Measurements from ENCODE around the gene GALNT12. TPM values are rescaled to one million over a fixed set of nuclear protein-coding genes. Genes with fewer than 3 reads are reported as not detected.

The GALNT12 gene
- total RNA-seq, 1 donor from 2014 or later, result 11.1 TPM

- DNase-seq (ENCODE audit: low spot score), result no peak
These were observed 24.2 kb downstream of the GALNT12 start for GRCh38 chr9:98831696-98832095.

- no peak for DNase-seq (ENCODE audit: low spot score)
These were observed 25.3 kb downstream of the GALNT12 start for GRCh38 chr9:98832768-98833089.

- DNase-seq (ENCODE audit: low spot score), result no peak
These were observed 25.9 kb downstream of the GALNT12 start for GRCh38 chr9:98833090-98833956.

- no peak for DNase-seq (ENCODE audit: low spot score)
These were observed 26.9 kb downstream of the GALNT12 start for GRCh38 chr9:98834386-98834785.

GRCh38 chr9:98836206-98836605 lies 28.7 kb downstream of the GALNT12 start:
- no peak for DNase-seq (ENCODE audit: low spot score)

GRCh38 chr9:98837516-98837915 lies 30.0 kb downstream of the GALNT12 start:
- DNase-seq (ENCODE audit: low spot score), result no peak

- no peak for DNase-seq (ENCODE audit: low spot score)
These were observed 30.8 kb downstream of the GALNT12 start for GRCh38 chr9:98838155-98838867.

- DNase-seq (ENCODE audit: low spot score), result no peak
These were observed 31.5 kb downstream of the GALNT12 start for GRCh38 chr9:98838868-98839565.

- no peak for DNase-seq (ENCODE audit: low spot score)
These were observed 32.3 kb downstream of the GALNT12 start for GRCh38 chr9:98839724-98840123.

GRCh38 chr9:98842510-98842909 lies 35.0 kb downstream of the GALNT12 start:
- no peak for DNase-seq (ENCODE audit: low spot score)

GRCh38 chr9:98846081-98846480 lies 38.6 kb downstream of the GALNT12 start:
- DNase-seq (ENCODE audit: low spot score), result no peak

- DNase-seq (ENCODE audit: low spot score), result no peak
These were observed 39.4 kb downstream of the GALNT12 start for GRCh38 chr9:98846879-98847278.

GRCh38 chr9:98848450-98849149 lies 41.1 kb downstream of the GALNT12 start:
- DNase-seq (ENCODE audit: low spot score), result peak; percentile 92

GRCh38 chr9:98849563-98849962 lies 42.1 kb downstream of the GALNT12 start:
- DNase-seq (ENCODE audit: low spot score), result no peak

GRCh38 chr9:98850851-98851729 lies 43.6 kb downstream of the GALNT12 start:
- peak; percentile 66 for DNase-seq (ENCODE audit: low spot score)

- peak; percentile 46 for DNase-seq (ENCODE audit: low spot score)
These were observed 44.4 kb downstream of the GALNT12 start for GRCh38 chr9:98851730-98852459.

GRCh38 chr9:98852460-98852734 lies 44.9 kb downstream of the GALNT12 start:
- DNase-seq (ENCODE audit: low spot score), result peak; percentile 62

- DNase-seq (ENCODE audit: low spot score), result no peak
These were observed 45.5 kb downstream of the GALNT12 start for GRCh38 chr9:98852961-98853360.

GRCh38 chr9:98854266-98854665 lies 46.8 kb downstream of the GALNT12 start:
- DNase-seq (ENCODE audit: low spot score), result peak; percentile 45

GRCh38 chr9:98855592-98855991 lies 48.1 kb downstream of the GALNT12 start:
- DNase-seq (ENCODE audit: low spot score), result no peak
